Uterus (tissue), 2 donors: Measurements from ENCODE around the gene ENOSF1.

ENCODE experiments used
- CTCF ChIP-seq, 4 experiments: fragments of 200-600 bp in 2 of 4; fragments of 450-650 bp in 2 of 4; sonication (generic) in 2 of 4; IDR thresholded peaks; one replicate each; pipeline ENCODE4 v1.5.1; 2016 to 2019; ENCODE audit warnings: antibody characterized with exemption in 4 of 4, mild to moderate bottlenecking in 2 of 4, moderate library complexity in 1 of 4
- POLR2A ChIP-seq, 2 donors: fragments of 450-650 bp; IDR thresholded peaks; one replicate each; pipeline ENCODE4 v1.6.1; 2016; ENCODE audit warnings: antibody characterized with exemption in 2 of 2, mild to moderate bottlenecking in 1 of 2, moderate library complexity in 1 of 2

GRCh38 chr18:692824-693223, 19.6 kb downstream of the ENOSF1 start:
- TF ChIP-seq CTCF (IDR thresholded peaks at IDR 0.05) (no peak), POLR2A (IDR thresholded peaks at IDR 0.05) (no peak)
